LNCaP clone FGC (cell line): ENCODE results near the gene NECAB3.
"Not testable (repeated sequence)": the region's sequence is repeated elsewhere in the genome, so short reads cannot be mapped to it uniquely, and the experiment has no call there.

Experiments used
- DNase-seq: peaks from one replicate; pipeline ENCODE4 v3.0.0-alpha.2; 2011; ENCODE audit warnings: low read depth
- H3K4me3 ChIP-seq: 2 replicates; pipeline ENCODE4 v1.5.1; 2011; ENCODE audit warnings: mild to moderate bottlenecking, low read depth, low read length, control low read depth
- TF ChIP-seq, protein P1 (sequence below): IDR thresholded peaks from 2 replicates; pipeline ENCODE4 v1.5.1; 2012; ENCODE audit warnings: mild to moderate bottlenecking; ENCODE audit not compliant: control insufficient read depth, insufficient read depth; ENCODE audit errors: extremely low read depth

The NECAB3 gene

DNA sequence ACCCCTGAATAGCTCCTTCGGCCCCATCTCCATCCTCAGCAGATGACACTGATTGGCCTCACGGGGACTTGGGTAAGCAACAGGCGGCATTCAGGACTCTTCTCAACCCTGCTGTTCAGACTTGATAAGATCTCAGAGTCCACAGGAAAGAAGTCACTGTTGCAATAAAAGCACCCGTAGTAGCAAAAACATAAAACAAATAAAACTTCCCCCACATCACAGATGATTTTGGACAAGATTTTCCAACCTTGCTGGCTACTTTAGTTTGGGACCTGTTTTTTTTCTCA is 29.2 kb downstream of the NECAB3 start:
- TF ChIP-seq, protein P1, sequence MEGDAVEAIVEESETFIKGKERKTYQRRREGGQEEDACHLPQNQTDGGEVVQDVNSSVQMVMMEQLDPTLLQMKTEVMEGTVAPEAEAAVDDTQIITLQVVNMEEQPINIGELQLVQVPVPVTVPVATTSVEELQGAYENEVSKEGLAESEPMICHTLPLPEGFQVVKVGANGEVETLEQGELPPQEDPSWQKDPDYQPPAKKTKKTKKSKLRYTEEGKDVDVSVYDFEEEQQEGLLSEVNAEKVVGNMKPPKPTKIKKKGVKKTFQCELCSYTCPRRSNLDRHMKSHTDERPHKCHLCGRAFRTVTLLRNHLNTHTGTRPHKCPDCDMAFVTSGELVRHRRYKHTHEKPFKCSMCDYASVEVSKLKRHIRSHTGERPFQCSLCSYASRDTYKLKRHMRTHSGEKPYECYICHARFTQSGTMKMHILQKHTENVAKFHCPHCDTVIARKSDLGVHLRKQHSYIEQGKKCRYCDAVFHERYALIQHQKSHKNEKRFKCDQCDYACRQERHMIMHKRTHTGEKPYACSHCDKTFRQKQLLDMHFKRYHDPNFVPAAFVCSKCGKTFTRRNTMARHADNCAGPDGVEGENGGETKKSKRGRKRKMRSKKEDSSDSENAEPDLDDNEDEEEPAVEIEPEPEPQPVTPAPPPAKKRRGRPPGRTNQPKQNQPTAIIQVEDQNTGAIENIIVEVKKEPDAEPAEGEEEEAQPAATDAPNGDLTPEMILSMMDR: no peak
- no peak overlapping the region for H3K4me3 ChIP-seq
- peak; percentile 92 for DNase-seq

DNA sequence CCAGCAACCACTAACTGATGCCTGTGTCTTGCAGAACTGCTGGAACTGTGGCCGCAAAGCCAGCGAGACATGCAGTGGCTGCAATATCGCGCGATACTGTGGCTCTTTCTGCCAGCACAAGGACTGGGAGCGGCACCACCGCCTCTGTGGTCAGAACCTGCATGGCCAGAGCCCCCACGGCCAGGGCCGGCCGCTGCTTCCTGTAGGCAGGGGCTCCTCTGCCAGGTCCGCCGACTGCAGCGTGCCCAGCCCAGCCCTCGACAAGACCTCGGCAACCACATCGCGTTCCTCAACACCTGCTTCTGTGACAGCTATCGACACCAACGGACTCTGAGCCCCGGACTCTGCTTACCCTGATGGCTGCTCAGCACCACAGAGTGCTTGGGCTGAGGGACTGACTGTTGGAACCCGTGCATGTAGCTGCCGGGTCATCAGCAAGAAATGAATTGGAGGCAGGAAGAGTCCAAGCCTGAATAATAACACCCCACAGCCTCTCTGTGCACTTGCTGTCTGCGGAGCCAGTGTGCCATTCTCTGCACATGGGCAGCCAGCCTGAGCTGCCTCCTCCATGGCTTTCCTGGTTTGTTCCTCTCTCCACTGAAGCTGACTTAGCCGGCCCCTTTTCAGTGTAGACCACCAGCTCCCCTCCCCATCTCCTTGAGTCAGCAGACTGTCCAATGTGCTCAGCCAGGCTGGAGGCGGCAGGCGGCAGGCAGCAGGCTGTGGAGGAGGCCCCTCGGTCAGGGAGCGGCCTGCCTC is 29.7 kb downstream of the NECAB3 start:
- TF ChIP-seq, protein P1: no peak
- no peak for DNase-seq
- no peak overlapping the region for H3K4me3 ChIP-seq

DNA sequence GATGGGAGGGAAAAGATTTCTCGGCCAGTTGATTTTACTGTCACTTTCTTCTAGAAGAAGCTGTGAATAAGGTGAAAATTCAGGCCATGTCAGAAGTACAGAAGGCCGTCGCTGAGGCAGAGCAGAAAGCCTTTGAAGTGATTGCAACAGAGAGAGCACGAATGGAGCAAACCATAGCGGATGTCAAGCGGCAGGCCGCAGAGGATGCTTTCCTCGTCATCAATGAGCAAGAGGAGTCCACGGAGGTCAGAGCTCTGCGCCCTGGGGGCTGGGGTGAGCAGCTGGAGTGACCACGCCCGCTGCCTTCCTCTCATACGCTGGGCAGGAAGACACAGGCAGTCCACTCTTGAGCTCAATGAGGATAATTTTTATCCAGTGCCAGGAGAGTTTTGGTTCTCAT is 33.9 kb downstream of the NECAB3 start:
- DNase-seq: no peak
- no peak overlapping the region for H3K4me3 ChIP-seq
- TF ChIP-seq, protein P1: no peak

DNA sequence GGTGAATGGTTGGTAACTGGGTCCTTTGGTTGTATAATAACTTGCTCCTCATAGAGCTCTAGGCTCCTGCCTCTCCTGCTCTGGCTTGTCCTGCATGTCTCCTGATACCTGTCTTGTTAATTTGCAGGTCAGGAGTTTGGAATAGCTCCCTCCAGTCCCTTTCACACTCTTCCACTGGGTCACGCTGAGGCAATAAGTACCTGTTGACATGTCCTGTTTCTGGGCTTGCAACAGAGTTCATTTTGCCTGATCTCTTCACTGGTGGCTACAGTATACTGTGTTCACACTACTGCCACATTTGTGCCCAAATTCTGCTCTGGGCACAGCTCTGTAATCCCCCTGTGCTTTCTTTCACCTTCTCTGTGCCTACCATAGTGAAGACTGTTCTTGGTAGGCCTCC is 37.5 kb downstream of the NECAB3 start:
- TF ChIP-seq, protein P1: no peak
- no peak for DNase-seq
- no peak overlapping the region for H3K4me3 ChIP-seq

DNA sequence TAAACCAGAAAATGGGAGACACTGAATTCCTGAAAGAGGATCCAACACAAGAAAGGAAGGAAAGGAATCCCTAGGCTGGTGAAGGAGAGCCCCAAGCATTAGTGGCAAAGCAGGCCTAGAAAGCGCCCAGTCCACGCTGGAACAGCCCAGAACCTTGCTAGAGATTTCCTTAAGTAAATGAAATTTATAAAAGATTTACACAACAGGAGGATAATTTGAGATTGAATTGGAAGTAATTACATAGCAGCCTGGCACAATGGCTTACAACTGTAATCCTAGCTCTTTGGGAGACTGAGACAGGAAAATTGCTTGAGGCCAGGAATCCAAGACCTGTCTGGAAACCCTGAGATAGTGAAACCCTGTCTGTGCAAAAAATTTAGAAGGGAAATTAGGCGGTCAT is 38.9 kb downstream of the NECAB3 start:
- TF ChIP-seq, protein P1: no peak
- no peak overlapping the region for H3K4me3 ChIP-seq
- DNase-seq: no peak

DNA sequence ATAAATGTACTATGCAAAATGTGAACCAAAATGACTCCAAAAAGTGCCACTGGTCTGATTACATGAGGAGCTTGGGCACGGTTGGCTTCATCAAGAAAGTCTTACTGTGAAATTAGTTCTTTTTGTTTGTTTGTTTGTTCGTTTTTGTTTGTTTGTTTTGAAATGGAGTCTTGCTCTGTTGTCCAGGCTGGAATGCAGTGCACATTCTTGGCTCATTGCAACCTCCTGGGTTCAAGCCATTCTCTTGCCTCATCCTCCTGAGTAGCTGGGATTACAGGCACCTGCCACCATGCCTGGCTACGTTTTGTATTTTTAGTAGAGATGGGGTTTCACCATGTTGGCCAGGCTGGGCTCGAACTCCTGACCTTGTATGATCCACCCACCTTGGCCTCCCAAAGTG is 42.3 kb downstream of the NECAB3 start:
- H3K4me3 ChIP-seq, DNase-seq: not testable (repeated sequence)

DNA sequence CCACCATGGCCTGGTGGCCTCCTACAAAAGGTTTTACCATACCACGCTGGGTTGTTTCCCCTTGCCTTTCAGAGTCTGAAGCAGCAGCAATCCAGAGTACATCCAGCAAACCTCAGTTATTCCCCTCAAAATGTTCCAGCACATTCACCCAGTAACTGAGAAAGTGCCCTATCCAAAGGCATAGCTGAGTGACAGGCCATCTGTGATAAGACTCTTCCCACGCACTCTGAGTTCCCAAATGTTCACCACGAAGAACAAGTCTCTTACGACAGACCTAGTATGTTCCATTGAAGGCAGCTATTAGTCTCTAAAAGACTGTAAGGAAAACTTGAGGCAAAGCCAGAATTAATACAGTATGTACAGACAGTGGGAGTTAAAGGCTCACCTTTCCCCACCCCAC is 43.7 kb downstream of the NECAB3 start:
- no peak for DNase-seq
- H3K4me3 ChIP-seq: no peak overlapping the region
- TF ChIP-seq, protein P1: no peak
